ENCODE results near the gene ADGRG2.
A peak's percentile ranks its signal among the peaks of the same experiment; 100 is the strongest.
"Not testable (repeated sequence)": the region's sequence is repeated elsewhere in the genome, so short reads cannot be mapped to it uniquely, and the experiment has no call there.

ADGRG2 gene

GRCh38 chrX:18995221-18995620 is 127.0 kb downstream of the ADGRG2 start:
- no peaks in the 10 kb centered on the region for H3K9me3 ChIP-seq (ENCODE audit: insufficient read depth, low read depth, low read length)
- H3K27ac ChIP-seq (ENCODE audit: low read length): no peak overlapping the region
- H3K4me3 ChIP-seq (ENCODE audit: low read length): no peak overlapping the region
- no peak overlapping the region for H3K9ac ChIP-seq (ENCODE audit: low read depth, low read length)
- no peaks in the 10 kb centered on the region for H3K27me3 ChIP-seq (ENCODE audit: insufficient read depth, low read length)
- peaks cover 11% of the 10 kb centered on the region; the same call in 1 of the 2 replicates for H3K4me1 ChIP-seq (ENCODE audit: insufficient read depth, low read length)
- no peaks in the 10 kb centered on the region for H3K36me3 ChIP-seq (ENCODE audit: insufficient read depth, low read depth, low read length)

DNA sequence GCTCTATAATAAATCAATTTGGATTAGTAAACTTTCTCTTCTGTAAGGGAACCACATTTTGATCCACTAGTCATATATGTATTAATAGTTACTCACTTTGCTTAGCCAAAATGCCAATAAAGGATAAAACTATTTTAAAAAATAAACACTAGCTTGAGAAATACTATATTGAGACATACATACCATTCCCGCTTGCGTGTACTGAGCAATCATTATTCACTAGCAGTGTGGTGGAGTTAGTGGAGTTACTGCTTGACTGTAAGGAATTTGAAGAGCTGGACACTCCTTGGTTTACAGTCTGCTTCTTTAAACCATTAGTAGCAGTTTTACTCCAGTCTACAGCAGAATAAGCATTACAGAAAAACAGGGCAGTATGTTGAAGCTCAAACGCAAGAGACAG is 127.6 kb downstream of the ADGRG2 start:
- no peaks in the 10 kb centered on the region for H3K9me3 ChIP-seq (ENCODE audit: insufficient read depth, low read depth, low read length)
- H3K27me3 ChIP-seq (ENCODE audit: insufficient read depth, low read length): no peaks in the 10 kb centered on the region
- H3K4me3 ChIP-seq (ENCODE audit: low read length): no peak overlapping the region
- H3K36me3 ChIP-seq (ENCODE audit: insufficient read depth, low read depth, low read length): no peaks in the 10 kb centered on the region
- peaks cover 11% of the 10 kb centered on the region; the same call in 1 of the 2 replicates for H3K4me1 ChIP-seq (ENCODE audit: insufficient read depth, low read length)
- no peak overlapping the region for H3K9ac ChIP-seq (ENCODE audit: low read depth, low read length)
- H3K27ac ChIP-seq (ENCODE audit: low read length): no peak overlapping the region

DNA sequence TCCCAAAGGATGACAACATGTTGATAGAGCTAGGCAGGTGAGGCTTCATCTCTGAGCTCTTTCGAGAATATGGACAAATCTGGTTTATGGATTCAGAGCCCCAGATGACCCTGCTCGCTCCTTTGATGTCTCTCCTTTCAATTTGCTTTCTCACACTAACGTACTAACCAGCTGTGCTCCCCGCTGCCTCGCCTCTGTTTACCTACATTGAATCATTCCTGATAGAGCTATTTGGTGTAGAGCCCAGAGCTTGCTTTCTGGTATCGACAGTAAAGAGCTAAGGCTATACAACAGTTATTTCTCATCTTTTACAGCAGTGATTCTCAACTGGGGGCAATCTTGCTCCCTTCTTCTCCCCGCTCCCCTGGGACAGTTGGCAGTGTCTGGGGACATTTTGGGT is 129.4 kb downstream of the ADGRG2 start:
- Histone ChIP-seq H3K9me3 (ENCODE audit: insufficient read depth, low read depth, low read length) (no peaks in the 10 kb centered on the region), H3K27me3 (ENCODE audit: insufficient read depth, low read length) (no peaks in the 10 kb centered on the region), H3K4me1 (ENCODE audit: insufficient read depth, low read length) (peaks cover 11% of the 10 kb centered on the region; the same call in 1 of the 2 replicates), H3K9ac (ENCODE audit: low read depth, low read length) (no peak overlapping the region), H3K27ac (ENCODE audit: low read length) (no peak overlapping the region), H3K4me3 (ENCODE audit: low read length) (no peak overlapping the region), H3K36me3 (ENCODE audit: insufficient read depth, low read depth, low read length) (no peaks in the 10 kb centered on the region)

GRCh38 chrX:18985186-18985435 is 137.2 kb downstream of the ADGRG2 start:
- no peak overlapping the region for H3K27ac ChIP-seq (ENCODE audit: low read length)

DNA sequence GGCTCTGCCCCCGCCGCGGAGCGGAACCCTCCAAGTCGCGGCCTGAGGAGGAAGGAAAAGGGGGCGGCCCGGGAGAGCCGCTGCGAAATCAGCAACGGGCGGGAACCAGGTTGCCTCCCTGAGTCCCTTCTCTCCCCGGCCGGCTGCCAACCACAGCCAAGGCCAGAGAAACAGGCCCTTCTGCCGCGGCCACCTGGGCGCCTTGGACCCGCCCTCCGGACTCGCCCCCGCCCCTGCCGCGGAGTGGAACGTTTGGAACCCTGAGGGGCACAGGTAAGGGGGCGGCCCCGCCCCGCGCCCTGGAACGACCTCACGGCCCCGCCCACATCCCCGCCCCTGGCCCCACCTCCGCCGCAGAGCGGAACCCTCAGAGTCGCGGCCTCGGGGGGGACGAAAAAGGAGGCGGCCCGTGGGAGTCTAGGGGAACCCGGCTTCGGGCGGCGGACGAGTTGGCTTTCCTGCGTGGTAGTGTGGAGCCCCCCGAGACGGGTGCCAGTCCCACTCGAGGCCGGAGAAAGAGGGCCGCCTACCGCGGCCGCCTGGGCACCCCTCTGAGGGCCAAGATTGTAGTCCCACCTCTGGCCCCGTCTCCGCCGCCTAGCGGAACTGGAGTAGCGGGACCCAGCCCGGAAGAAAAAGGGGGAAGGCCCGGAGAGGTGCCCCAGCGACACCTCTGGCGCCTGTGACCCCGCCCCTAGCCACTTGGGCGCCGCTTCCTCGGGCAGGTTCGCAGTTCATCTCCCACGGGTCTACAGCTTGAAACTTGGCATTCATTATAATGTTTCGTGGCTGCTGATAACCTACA is 137.7 kb downstream of the ADGRG2 start:
- Histone ChIP-seq H3K36me3 (ENCODE audit: insufficient read depth, low read depth, low read length) (no peaks in the 10 kb centered on the region), H3K4me1 (ENCODE audit: insufficient read depth, low read length) (peaks cover 4% of the 10 kb centered on the region), H3K27me3 (ENCODE audit: insufficient read depth, low read length) (no peaks in the 10 kb centered on the region), H3K4me3 (ENCODE audit: low read length) (peak overlapping the region; percentile 83), H3K9me3 (ENCODE audit: insufficient read depth, low read depth, low read length) (no peaks in the 10 kb centered on the region), H3K9ac (ENCODE audit: low read depth, low read length) (peak overlapping the region; percentile 80), H3K27ac (ENCODE audit: low read length) (no peak overlapping the region)

More at GRCh38 chrX:18985186-18985435, 137.2 kb downstream of the ADGRG2 start:
- H3K27me3 ChIP-seq (ENCODE audit: insufficient read depth, low read length): no peaks in the 10 kb centered on the region
- H3K36me3 ChIP-seq (ENCODE audit: insufficient read depth, low read depth, low read length): no peaks in the 10 kb centered on the region
- H3K9ac ChIP-seq (ENCODE audit: low read depth, low read length): peak overlapping the region; percentile 80; the same call in 1 of the 2 replicates
- H3K4me1 ChIP-seq (ENCODE audit: insufficient read depth, low read length): peaks cover 4% of the 10 kb centered on the region
- no peaks in the 10 kb centered on the region for H3K9me3 ChIP-seq (ENCODE audit: insufficient read depth, low read depth, low read length)
- peak overlapping the region; percentile 83 for H3K4me3 ChIP-seq (ENCODE audit: low read length)

DNA sequence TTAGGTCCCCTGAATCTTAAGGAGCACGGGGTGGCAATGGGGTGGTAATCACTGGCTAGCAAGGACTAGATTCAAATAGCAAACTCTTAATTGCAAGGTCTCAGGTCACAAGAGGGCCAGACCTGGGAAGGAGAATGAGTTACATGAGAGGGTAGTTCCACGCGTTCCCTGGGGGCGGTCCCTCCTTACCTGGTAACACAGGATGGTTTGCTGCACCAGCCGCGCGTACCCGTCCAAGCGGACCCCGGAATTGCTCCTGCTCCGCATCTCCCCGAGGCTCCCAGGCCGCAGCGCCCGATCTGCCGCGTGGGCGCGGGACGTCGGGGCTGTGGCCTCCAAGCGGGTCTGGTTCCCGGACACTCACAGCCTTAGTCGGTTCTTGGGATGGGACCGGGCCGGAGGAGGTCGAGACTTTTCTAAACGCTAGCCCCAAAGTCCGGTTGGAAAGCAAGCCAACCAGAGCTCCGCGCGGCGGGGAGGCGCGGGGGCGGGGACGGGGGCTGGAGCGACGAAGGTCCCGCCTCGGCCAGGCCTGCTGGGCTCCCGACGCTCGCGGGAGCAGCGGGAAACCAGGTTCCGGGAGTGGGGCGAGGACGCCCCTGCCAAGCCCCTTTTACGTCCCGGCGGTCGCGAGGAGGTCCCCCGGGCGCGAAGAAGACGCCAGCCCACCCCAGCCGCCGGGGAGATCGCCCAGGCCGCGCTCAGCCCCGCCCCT is 138.4 kb downstream of the ADGRG2 start, which contains the start of gene PHKA2:
TSS of gene PHKA2 (minus strand) at position 449 of the 715 bp plus-strand sequence. CDS start at position 267, 182 bp downstream.
- Histone ChIP-seq H3K9me3 (ENCODE audit: insufficient read depth, low read depth, low read length) (no peaks in the 10 kb centered on the region), H3K4me1 (ENCODE audit: insufficient read depth, low read length) (peaks cover 4% of the 10 kb centered on the region), H3K9ac (ENCODE audit: low read depth, low read length) (peak within 1 kb of the TSS; percentile 80), H3K27me3 (ENCODE audit: insufficient read depth, low read length) (no peaks in the 10 kb centered on the region), H3K4me3 (ENCODE audit: low read length) (peak within 1 kb of the TSS; percentile 83), H3K36me3 (ENCODE audit: insufficient read depth, low read depth, low read length) (no peaks in the 10 kb centered on the region), H3K27ac (ENCODE audit: low read length) (no peak within 1 kb of the TSS)

DNA sequence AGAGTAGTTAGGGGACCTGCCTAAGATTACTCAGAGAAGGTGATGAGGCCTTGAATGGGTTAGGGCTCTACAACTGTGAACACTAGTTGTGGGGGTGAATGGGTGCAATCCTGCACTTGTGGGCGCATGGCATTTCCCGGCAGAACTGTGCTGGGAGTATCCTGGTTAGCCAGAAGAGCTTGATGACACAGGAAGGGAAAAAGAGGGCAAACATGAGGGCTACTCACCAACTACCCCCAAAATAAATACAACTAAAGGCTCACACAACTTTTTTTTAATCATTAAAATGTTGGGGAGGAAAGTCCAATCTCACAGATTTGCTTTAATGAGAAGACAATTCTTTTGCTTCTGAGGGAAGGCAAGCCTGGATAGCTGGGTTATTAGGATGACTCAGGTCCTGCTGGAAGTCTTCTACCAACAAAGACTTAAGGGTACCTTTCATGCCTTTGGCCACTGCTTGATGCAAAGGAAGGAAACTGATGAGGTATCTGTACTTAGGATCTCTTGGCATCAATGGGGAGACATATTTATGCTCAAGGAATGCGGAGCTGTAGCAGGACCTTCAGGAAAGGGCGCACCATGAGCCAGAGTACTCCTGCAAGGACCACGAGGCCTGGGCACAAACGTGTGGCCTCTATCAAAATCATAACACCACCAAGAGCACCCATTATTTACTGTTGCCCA is 141.0 kb downstream of the ADGRG2 start:
- H3K36me3 ChIP-seq (ENCODE audit: insufficient read depth, low read depth, low read length): no peaks in the 10 kb centered on the region
- no peak overlapping the region for H3K4me3 ChIP-seq (ENCODE audit: low read length)
- no peak overlapping the region for H3K27ac ChIP-seq (ENCODE audit: low read length)
- no peaks in the 10 kb centered on the region for H3K27me3 ChIP-seq (ENCODE audit: insufficient read depth, low read length)
- H3K9ac ChIP-seq (ENCODE audit: low read depth, low read length): no peak overlapping the region
- H3K9me3 ChIP-seq (ENCODE audit: insufficient read depth, low read depth, low read length): no peaks in the 10 kb centered on the region
- H3K4me1 ChIP-seq (ENCODE audit: insufficient read depth, low read length): peaks cover 4% of the 10 kb centered on the region

- not testable (repeated sequence) for H3K27ac ChIP-seq (ENCODE audit: low read length); H3K9ac ChIP-seq (ENCODE audit: low read depth, low read length); H3K36me3 ChIP-seq (ENCODE audit: insufficient read depth, low read depth, low read length)
These were observed 142.0 kb downstream of the ADGRG2 start for GRCh38 chrX:18980262-18980661.

DNA sequence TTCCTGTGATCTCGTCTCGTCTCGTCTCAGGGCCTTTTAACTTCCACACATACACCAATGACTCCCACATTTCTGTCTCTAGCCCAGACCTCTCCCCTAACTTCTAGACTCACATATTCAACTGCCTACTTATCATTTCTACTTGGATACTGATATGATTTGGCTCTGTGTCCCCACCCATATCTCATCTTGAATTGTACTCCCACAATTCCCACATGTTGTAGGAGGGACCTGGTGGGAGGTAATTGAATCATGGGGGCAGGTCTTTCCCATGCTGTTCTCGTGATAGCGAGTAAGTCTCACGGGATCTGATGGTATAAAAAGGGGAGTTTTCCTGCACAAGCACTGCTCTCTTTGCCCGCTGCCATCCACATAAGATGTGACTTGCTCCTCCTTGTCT is 147.3 kb downstream of the ADGRG2 start:
- Histone ChIP-seq H3K4me1 (ENCODE audit: insufficient read depth, low read length) (no peaks in the 10 kb centered on the region), H3K36me3 (ENCODE audit: insufficient read depth, low read depth, low read length) (no peaks in the 10 kb centered on the region), H3K27ac (ENCODE audit: low read length) (no peak overlapping the region), H3K4me3 (ENCODE audit: low read length) (no peak overlapping the region), H3K9ac (ENCODE audit: low read depth, low read length) (no peak overlapping the region), H3K27me3 (ENCODE audit: insufficient read depth, low read length) (no peaks in the 10 kb centered on the region), H3K9me3 (ENCODE audit: insufficient read depth, low read depth, low read length) (no peaks in the 10 kb centered on the region)

More at GRCh38 chrX:18980262-18980661, 142.0 kb downstream of the ADGRG2 start:
- H3K9me3 ChIP-seq (ENCODE audit: insufficient read depth, low read depth, low read length); H3K27me3 ChIP-seq (ENCODE audit: insufficient read depth, low read length); H3K4me1 ChIP-seq (ENCODE audit: insufficient read depth, low read length); H3K4me3 ChIP-seq (ENCODE audit: low read length): not testable (repeated sequence)

- H3K9me3 ChIP-seq (ENCODE audit: insufficient read depth, low read depth, low read length): no peaks in the 10 kb centered on the region
- H3K9ac ChIP-seq (ENCODE audit: low read depth, low read length): no peak overlapping the region
- H3K4me1 ChIP-seq (ENCODE audit: insufficient read depth, low read length): no peaks in the 10 kb centered on the region
- H3K27me3 ChIP-seq (ENCODE audit: insufficient read depth, low read length): no peaks in the 10 kb centered on the region
- no peak overlapping the region for H3K4me3 ChIP-seq (ENCODE audit: low read length)
- no peaks in the 10 kb centered on the region for H3K36me3 ChIP-seq (ENCODE audit: insufficient read depth, low read depth, low read length)
- no peak overlapping the region for H3K27ac ChIP-seq (ENCODE audit: low read length)
These were observed 148.6 kb downstream of the ADGRG2 start for GRCh38 chrX:18973527-18974192.

GRCh38 chrX:18971506-18971905 is 150.8 kb downstream of the ADGRG2 start:
- Histone ChIP-seq H3K4me1 (ENCODE audit: insufficient read depth, low read length) (no peaks in the 10 kb centered on the region), H3K27me3 (ENCODE audit: insufficient read depth, low read length) (no peaks in the 10 kb centered on the region), H3K36me3 (ENCODE audit: insufficient read depth, low read depth, low read length) (no peaks in the 10 kb centered on the region), H3K9me3 (ENCODE audit: insufficient read depth, low read depth, low read length) (no peaks in the 10 kb centered on the region), H3K4me3 (ENCODE audit: low read length) (no peak overlapping the region), H3K9ac (ENCODE audit: low read depth, low read length) (no peak overlapping the region), H3K27ac (ENCODE audit: low read length) (no peak overlapping the region)
